C4-2B (cell line): ENCODE data around the gene FREY1.

Experiments
- CTCF ChIP-seq: fragments of 450-650 bp; conservative IDR thresholded peaks from 2 replicates; pipeline ENCODE4 v1.5.1; 2017; ENCODE audit warnings: mild to moderate bottlenecking
- ZFX ChIP-seq: fragments of 450-650 bp; IDR thresholded peaks from 2 replicates; pipeline ENCODE4 v1.6.1; 2017

DNA sequence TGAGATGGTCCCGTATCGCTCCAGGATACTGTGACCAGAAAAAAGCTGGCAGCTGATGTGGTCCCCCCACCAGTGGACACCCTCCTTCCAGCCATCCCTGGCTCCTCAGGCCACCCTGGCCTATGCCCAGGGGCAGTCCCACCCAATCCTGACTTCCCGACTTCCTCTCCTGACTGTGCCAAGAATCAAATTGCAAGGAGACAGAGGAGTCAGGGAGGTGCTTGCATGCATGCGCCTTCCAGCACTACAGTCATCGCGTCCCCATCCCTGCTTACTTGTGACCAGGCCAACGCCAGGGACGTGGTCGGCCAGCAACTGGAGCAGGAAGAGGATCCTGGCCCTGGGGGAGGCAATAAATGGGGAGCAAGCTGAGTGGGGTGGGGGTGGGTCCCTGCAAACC is 3.6 kb upstream of the FREY1 start:
- TF ChIP-seq CTCF (no peak), ZFX (no peak)
